SW480 (cell line): ENCODE measurements around the gene NRXN3.
A peak's percentile ranks its signal among the peaks of the same experiment; 100 is the strongest.

Experiments used
- DNase-seq: peaks from one replicate; pipeline ENCODE4 v3.0.0-alpha.2; 2016; ENCODE audit warnings: low spot score

NRXN3 gene

DNA sequence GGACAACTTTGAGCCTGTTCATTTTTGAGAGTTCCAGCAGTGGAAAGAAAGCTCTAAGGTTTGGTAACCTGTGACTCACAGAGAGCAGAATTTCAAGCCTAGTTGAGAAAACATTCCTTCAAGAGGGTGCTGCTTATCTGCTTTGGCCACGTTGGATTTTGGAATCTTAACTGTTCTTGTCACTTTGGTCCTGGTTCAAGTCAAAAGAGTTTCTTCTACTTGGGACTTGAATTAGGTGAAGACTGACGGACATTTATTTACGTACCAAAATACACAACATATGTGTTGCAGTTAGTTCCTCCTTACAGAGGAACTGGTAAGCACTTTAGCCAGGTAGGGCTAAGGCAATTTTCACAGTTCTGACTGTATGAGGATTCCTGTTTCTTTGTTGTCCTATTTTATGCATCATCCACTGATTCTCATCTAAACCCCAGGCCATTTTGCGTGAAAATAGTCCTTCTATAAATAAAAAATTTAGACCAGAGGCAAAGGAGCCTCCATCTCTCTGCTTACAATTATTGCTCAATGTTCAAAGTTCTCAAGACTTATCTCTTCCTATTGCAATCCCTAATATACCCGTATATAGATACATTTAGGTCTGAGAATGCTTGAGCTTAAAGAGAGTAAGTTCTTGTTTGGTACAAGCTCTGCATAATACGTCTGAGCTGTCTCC, 1460.3 kb downstream of the NRXN3 start:
- no peak for DNase-seq

DNA sequence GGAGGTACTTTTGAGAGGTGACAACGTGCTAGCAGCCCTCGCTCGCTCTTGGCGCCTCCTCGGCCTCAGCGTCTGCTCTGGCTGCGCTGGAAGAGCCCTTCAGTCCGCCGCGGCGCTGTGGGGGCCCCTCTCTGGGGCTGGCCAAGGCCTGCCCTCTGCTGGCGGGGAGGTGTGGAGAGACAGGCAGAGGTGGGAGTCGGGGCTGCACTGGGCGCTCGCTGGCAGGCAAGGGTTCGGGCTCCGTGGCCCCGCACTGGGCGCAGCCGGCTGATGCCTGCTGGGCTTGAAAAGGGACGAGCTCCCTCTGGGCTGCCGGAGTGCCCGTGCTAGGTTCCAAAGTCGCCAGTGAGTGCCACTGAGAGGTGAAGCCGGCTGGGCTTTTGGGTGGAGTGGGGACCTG, 1461.1 kb downstream of the NRXN3 start:
- no peak for DNase-seq

DNA sequence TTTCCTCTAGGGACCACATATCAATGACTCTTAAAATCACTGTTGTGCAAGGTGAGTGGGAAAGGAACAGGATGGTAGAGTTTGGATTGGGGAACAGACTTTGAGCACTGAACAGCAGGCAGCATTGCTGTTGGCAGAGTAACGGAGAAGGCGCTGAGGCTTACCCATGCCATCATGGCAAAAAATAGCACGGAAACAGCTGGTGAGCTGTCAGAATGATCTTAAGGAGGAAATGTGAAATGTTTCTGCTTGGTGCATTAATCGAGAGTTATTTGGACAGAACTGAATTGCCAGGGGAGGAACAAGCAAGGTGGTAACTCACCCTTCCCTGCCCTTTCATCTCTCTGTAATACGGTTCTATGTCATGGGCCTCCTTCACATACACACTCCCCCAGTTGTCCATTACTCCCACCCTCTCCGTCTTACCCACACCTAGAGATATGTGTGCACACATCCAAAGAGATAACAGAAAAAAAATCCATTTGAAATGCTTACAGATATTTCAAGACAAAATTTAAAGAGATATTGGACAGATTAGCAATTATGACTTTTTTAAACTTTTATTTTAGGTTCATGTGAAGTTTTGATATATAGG, 1468.6 kb downstream of the NRXN3 start:
- DNase-seq = no peak

DNA sequence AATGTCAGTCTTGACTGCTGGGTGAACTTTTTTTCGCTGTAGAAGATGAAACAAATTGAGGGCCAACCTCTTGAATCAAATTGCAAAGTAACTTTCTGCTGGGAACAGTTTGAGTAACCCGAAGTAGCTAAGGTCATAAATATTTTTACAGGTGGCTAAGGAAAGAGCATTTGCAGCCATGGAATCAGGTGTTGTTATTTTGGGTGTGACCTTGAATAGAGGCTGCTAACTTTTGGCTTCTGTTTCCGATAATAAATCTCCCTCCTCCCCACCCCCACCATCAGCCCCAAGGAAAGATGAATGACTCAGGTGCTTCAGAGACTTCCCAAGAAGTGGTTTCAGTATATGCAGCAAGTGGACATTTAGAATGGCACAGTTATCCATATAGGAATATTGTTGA, 1469.4 kb downstream of the NRXN3 start:
- DNase-seq = no peak

DNA sequence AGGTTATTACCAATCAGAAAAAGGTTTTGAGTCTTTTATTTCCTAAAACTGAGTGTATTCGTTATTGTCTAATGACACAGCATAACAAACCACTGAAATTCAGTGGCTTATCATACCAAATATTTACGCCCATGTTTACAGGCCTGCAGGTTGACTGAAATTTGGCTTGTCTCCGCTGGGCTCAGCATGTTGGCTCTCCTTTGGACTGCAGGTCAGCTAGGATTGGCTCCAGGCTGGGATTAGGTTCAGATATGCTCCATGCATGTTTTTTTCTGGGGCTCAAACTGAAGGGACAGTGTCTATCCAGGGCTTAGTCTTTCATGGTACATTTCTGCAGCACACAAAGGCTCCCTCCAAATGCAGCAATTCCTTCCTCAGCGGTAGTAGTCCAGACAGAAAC, 1471.2 kb downstream of the NRXN3 start:
- DNase-seq = no peak

DNA sequence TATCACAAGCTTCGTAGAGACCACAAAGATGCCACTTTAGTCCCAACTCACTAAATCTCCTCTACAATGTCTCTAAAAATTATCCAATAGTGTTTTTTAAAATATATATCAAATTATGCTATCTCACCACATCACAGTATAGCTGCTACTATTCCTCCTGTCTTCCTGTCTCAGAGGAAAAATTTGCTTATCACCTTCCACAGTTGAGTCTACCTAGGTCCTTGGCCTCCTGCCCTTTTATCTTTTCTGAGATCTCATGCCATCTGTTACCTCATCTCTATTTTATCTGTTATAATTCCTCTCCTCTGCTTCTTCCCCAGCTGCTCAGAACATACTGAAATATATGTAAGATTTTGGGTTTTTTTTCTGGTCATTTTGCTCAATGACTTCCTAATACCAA, 1473.0 kb downstream of the NRXN3 start:
- DNase-seq = no peak

DNA sequence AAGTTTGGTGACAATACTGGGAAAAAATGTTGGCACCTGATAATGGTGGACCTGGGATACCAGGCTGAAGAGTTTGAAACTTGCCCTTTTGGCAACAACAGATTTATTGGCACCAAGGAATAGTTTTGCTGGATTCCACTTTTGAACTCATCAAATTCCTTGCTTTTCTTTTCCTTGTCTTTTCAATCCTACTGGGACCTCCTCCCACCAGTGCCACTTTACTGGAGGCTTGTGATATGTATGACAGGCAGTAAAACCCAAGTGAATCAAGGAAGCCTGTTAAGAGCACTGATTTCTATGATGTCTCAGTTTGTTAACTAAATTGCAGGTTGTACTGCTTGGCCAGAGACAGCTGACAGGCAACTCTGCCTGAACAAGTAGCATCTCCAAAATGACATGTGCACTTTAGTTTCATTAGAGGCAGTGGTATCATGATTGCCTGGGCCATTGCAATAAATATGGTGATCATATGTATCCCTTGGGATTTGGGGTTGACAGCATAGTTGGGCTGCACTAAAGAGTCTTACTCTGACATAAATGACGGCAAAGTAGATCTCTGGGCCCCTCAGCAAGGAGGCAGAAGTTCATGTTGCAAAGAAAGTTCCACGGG, 1475.7 kb downstream of the NRXN3 start:
- no peak for DNase-seq

DNA sequence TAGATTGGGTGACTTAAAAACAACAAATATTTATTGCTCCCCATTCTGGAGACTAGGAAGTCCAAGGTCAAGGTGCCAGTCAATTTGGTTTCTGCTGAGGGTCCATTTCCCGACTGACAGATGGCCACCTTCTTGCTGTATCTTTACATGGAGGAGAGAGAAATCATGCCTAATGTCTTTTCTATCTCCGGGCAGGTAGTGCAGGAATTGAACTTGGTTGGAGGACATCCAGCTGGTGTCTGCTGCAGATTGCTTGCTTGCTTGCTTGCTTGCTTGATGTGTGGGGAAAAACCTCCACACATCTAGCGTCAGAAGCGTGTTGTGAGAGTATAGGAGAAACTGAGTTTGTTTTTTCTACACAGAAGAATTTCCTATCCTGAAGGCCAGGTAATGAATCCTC, 1479.7 kb downstream of the NRXN3 start:
- DNase-seq = no peak

DNA sequence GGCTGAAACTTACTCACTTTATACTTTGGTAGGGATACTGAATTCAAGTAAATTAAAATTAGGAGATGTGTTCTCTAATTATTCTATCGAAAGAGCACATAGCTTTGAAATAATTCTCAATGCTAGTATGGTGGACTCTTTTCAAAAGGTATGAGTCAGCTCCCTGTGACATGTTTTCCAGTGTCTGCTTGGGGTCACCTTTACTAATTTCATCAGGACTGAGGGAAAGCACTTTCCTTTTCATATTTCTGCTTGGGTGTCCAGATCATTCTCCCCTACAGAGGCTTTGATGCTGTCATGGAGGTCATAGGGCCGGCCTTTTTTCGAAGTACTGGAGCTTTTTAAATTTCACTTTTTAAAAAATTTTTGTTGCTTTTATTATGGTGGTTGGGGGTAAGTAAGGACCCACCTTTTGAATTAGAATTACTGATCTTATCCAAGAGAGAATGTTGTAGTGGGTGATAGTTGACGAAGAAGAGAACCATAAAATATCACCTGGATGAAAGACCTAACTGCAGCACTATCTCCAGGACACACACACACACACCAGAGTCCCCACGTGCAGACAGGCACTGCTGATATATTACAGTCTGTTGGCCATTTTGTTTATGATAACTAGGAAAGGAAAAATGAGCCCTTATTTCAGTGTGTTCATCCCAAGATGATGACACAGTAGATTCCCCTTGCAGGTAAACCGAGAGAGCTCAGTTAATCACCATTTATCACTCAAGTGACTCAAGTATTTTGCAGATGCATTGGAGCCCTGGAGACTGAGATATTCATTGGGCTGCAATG, 1482.5 kb downstream of the NRXN3 start:
- DNase-seq = no peak

DNA sequence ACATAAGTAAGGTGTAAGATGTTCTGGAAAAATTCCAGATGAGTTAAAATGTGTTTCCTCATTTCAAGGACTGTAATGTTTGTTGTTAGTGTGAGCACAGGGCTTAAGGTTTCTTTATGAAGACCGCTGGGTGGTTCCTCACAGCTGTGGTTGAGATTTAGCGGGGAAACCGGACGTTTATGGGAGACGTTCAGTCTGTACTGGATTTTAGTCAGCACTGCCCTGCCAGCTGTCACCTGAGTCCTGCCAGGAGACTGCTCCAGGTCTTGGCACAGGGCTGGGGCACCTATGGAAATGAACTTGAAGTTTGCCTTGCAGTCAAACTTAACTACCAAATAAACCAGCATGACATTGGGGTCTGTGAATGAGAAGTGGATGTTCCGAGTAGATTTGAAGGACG, 1485.9 kb downstream of the NRXN3 start:
- no peak for DNase-seq

DNA sequence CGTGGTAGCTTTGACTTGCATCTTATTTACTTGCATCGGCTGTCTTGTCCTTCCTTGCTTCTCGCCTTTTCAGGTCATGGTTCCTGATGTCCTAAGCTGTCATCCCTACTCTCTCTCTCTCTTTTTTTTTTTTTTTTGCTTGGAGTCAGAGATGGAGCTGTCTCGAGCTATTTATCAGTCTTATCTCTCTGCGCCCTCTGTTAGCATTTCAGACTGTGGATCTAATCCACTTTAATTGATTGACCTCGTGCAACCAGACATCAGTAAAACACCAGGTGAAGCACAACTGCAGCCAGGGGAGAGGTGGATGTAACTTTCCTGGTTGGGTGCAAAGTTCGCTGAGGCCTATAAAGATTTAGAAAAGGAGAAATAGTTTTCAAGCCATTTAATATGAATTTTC, 1486.3 kb downstream of the NRXN3 start:
- no peak for DNase-seq

DNA sequence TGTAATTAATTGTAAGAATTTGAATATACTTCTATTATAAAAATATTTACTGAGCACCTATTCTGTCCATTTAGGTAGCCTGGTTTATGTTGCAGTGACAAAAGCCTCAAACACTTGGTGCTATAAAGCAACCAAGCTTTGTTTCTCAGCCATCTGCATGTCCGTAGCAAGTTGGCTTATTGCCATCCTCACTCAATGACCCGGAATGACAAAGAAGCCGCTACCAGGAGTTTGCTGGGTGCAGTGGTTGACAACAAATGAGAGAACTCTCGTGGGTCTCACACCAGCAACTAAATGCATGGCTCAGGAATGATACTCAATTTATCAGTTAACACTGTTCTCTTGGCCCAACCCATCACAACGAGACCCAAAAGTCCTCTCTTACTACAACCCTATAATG, 1488.0 kb downstream of the NRXN3 start:
- DNase-seq = no peak

DNA sequence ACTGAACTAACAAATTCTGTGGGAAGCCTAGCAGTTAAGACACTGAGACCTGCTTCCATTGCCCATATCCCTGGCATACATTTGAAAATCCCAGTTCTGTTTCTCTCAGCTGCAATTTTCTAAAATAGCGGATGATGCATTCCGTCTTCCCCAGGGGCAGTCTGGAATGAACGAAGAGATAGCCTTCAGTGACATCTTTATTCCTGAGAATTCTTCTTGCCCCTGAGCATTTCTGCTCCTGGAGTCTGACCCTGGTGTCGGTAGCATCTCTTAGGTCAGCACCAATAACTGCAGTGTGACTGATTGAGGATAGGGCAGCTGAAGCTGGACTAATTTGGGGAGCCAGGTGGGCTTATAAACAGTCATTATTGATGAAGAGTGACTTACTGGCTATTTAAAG, 1488.6 kb downstream of the NRXN3 start:
- no peak for DNase-seq

DNA sequence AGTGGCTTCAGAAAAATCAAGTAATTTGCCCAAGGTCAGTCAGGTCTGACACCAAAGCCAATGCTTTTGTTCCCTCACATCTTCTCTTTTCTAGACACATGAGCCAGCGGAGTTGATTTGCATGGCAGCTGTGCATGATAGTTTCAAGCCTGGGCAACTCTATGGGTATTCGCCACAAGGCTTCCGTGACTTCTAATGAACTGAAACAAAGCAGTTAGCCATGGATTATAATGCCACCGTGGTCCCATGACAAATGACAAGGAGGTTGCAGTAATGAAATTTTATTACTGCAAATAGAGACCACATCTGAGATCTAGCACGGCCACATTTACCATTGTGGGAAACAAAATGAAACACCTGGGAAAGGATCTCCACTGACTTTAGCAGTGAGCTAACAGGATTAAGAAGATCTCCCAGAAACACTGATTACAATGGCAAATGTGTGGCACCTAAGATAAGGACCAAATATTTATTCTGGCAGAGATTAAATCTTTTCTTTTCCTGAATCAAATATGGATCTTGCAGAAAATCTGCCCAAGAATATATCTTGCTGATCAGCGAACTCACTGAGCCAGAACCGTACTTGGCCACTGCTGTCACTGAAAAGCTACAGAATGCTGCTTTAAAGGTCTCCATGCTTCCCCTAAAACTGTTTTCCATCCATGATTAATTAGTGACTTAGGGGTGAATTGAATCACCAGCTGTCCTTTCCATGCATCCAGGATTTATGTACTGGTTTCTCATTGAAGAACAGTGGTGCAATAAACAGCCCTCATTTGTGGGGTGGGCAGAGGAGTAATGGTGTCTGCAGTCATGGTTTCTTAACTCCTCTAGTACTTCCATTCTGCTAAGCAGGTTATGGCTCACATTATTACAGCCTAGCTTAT, 1490.1 kb downstream of the NRXN3 start:
- peak; percentile 83 for DNase-seq

DNA sequence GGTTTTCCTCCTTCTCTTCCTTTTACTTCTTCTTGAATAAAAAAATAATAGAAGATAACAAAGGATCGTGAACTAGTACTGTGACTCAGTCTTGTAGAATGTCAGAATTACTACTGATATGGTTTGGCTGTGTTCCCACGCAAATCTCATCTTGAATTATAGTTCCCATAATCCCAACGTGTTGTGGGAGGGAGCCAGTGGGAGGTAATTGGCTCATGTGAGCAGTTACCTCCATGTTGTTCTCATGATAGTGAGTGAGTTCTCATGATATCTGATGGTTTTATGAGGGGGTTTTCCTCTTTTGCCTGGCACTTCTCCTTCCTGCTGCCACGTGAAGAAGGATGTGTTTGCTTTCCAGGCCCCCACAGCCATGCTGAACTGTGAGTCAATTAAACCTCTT, 1491.6 kb downstream of the NRXN3 start:
- DNase-seq = no peak

DNA sequence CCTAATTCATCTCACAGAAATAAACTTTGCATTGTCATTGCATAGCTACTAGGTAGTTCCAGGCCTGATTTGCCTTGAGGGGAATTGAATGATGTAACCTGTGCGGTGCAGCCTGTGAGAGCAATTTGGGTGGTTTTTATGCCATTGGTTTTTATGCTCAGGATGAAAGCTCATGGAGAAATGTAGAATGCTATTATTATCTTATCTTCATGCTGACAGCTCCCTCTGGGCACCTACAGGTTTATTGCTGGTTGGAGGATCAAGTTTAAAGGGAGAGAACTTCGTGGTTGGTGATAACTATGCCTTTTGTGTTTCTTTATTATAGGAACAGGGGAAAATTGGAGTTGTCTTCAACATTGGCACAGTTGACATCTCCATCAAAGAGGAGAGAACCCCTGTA, 1493.3 kb downstream of the NRXN3 start:
- DNase-seq = no peak

DNA sequence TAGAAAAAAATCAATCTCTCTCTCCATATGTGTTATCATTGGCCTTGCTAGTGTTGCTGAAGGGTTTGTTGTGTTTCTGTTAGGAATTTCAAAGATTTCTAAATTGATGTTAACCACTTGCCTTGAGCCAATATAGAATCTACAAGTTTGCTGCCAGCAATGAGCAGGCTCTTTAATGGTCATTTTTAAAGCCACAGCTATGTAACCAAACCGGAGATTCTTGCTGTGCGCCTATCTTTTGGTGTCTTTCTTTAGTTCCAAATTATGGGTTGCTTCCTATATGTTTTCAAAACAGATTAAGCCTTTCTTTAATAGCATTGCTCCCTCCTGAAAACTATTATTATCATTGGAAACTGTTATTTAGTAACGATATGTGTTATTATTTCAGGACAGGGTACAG, 1495.4 kb downstream of the NRXN3 start:
- DNase-seq = no peak

DNA sequence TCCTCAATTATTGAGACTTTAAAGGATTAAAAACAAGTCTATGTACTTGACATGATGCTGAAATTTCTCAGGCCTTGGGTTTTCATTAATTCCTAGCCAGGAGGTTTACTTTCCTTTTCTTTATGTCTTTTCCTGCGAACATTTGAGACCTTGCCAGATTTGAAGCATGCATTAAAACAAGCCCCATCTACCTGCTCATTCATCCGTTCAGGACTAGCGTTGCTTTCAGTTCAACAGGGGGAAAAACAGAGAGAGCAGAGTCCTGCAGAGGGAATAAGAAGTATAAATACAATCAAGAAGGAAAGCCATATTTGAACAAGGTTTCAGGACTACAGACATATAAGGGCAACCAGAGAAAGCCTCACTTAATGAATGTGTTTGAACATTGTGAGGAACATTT, 1498.8 kb downstream of the NRXN3 start:
- no peak for DNase-seq

DNA sequence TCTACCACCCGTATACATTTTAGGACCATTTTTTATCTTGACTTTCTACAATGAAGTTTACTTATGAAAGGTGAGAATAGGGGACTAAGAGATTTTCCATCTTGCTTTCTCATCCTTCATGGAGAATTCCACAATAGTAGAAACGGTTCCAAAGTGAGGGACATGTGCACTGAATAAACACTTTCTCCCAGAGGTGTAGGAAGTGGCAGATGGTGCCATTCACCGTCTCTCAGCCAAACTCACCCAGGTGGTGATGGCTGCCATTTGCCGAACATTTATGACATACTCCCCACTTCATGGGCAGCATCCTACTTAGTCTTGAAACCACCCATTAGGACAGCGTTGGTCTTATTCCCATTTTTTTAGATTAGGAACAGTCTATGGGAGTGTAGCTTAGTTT, 1500.6 kb downstream of the NRXN3 start:
- DNase-seq = no peak

DNA sequence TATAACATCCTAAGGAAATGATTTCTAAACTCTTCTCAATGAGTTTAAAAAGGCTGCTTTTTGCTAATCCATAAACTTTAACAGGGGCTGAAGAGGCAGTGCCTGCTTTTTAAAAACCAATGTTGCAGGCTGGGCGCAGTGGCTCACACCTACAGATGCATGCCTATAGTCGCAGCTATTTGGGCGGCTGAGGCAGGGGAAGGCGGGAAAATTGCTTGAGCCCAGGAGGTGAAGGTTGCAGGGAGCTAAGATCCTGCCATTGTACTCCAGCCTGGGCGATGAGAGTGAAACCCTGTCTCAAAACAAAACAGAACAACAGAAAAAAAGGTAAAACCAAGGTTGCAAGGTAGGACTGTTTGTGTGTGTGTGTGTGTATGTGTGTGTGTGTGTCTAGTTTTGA, 1509.9 kb downstream of the NRXN3 start:
- no peak for DNase-seq

DNA sequence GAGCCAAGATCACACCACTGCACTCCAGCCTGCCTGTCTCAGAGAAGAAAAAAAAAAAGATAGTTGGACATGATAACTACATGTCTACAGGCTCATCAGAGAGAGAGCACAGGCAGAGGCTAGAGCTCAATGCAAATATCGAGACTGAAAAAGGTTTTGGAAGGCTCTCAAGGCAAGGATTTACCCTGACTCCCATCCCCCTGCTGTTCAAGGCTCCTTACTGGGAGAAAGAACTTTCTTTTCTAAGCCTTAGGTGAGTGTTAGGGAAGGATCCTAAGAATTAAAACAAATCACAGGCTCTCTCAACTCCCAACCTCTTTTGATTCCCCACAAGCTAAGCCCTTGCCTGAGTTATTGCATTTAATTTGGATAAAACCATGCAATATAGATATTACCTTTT, 1516.0 kb downstream of the NRXN3 start:
- no peak for DNase-seq

DNA sequence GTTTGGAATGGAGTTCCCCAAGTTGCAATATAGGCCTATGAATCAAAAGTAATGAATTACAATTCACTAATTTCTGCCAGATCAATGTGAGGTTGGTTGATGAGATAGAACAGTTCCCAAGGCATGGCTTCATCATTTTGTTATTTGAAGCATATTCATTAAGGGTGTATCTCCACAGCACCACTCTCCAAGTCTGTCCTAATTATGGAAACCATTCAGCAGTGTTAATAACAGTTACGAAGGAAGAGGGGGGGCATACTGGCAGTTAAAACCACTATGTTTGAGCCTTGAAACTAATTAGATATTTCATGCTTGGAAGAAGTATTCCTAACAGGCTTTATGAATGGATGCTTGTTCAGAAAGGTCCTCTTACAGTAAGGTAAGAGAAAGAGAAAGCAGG, 1520.8 kb downstream of the NRXN3 start:
- no peak for DNase-seq
